ENCODE measurements around the gene CFAP73. TPM values are rescaled to one million over a fixed set of nuclear protein-coding genes. Genes with fewer than 3 reads are reported as not detected.

CFAP73 gene
- total RNA-seq, 1 experiment from 2014 or later: 0.34 TPM

- TF ChIP-seq CTCF (IDR thresholded peaks at IDR 0.05 in 2 of 3, conservative IDR thresholded peaks at IDR 0.05 in 1 of 3; ENCODE audit: borderline replicate concordance in 1 of 3, insufficient read depth in 1 of 3, low read depth in 2 of 3, low read length in 2 of 3): peak; percentile 64 to 76 (median 73)
- peak; percentile 90 for TF ChIP-seq RAD21 (IDR thresholded peaks at IDR 0.05; ENCODE audit: low read depth)
Observed at GRCh38 chr12:113196990-113197389, 47.5 kb downstream of the CFAP73 start (continued).

- H2AFZ ChIP-seq (ENCODE audit: low read depth, low read length, poor library complexity, severe bottlenecking): no peak overlapping the region
- H3K79me2 ChIP-seq (ENCODE audit: insufficient read depth, low read length): no peaks in the 10 kb centered on the region
- H4K20me1 ChIP-seq (ENCODE audit: insufficient read depth): no peaks in the 10 kb centered on the region
- H3K9me3 ChIP-seq (ENCODE audit: control insufficient read depth in 1 of 2, insufficient read depth in 1 of 2, low read depth in 1 of 2, low read length in 2 of 2): no peaks in the 10 kb centered on the region
- no peaks in the 10 kb centered on the region for H3K27me3 ChIP-seq (ENCODE audit: insufficient read depth, low read length)
- POLR2A ChIA-PET: no interaction called here
- RAD21 ChIA-PET (ENCODE audit: low non-redundant PET in 1 of 2, low total read pairs in 2 of 2, uncharacterized antibody in 2 of 2, unreplicated experiment in 2 of 2): interaction anchor here in 1 of 2 experiments (0.7 kb wide), 1 partner anchor 20 kb away, joined by 7 read pairs; no protein-coding TSS in a partner anchor
- no peak overlapping the region for H3K4me2 ChIP-seq (ENCODE audit: low read length)
- H3K27ac ChIP-seq (ENCODE audit: low read depth, low read length): no peak overlapping the region
- no TSS peak for BruUV-seq (replicated peaks)
- intact Hi-C loops (cut with micrococcal nuclease): loop anchor here (2.0 to 10.0 kb wide), 3 partner anchors 100 to 227 kb away; partner anchors contain the start of gene SLC8B1
- H3K9ac ChIP-seq (ENCODE audit: low read length): no peak overlapping the region
- H3K4me3 ChIP-seq (replicated peaks in 1 of 2; ENCODE audit: low read depth in 1 of 2, low read length in 2 of 2): no peak overlapping the region
- ATAC-seq (no peak), DNase-seq (ENCODE audit: low read depth, low spot score) (no peak)
- peaks cover 23 to 38% of the 10 kb centered on the region in 2 experiments for H3K4me1 ChIP-seq (ENCODE audit: control insufficient read depth in 1 of 2, insufficient read depth in 2 of 2, low read length in 2 of 2)
- TF ChIP-seq SP1 (IDR thresholded peaks at IDR 0.05; ENCODE audit: low read depth): no peak
- TF ChIP-seq REST (IDR thresholded peaks at IDR 0.05; ENCODE audit: low read depth): no peak
- no peak for TF ChIP-seq ZBTB33 (IDR thresholded peaks at IDR 0.05; ENCODE audit: extremely low read depth, insufficient replicate concordance, low read length)
- no peak for TF ChIP-seq CBX3 (IDR thresholded peaks at IDR 0.05; ENCODE audit: low read depth)
- no peak for TF ChIP-seq TCF7L2 (IDR thresholded peaks at IDR 0.05; ENCODE audit: borderline replicate concordance, extremely low read depth, insufficient read depth, insufficient read length)
- no peak for TF ChIP-seq POLR2AphosphoS5 (IDR thresholded peaks at IDR 0.05; ENCODE audit: low read depth, low read length)
- TF ChIP-seq FOSL1 (IDR thresholded peaks at IDR 0.05; ENCODE audit: low read depth): no peak
- no peak for TF ChIP-seq POLR2A (IDR thresholded peaks at IDR 0.05; ENCODE audit: borderline replicate concordance, extremely low read depth, insufficient read depth, insufficient read length)
- TF ChIP-seq ZNF274 (IDR thresholded peaks at IDR 0.05; ENCODE audit: low read depth, low read length): no peak
- no peak for TF ChIP-seq EZH2 (IDR thresholded peaks at IDR 0.05)
- no peak for TF ChIP-seq CEBPB (IDR thresholded peaks at IDR 0.05; ENCODE audit: low read depth)
- H3K9me2 ChIP-seq (ENCODE audit: insufficient read depth): no peaks in the 10 kb centered on the region
- no peaks in the 10 kb centered on the region; a peak in 2 of 4 replicates for H3K36me3 ChIP-seq (ENCODE audit: control insufficient read depth in 1 of 2, insufficient read depth in 2 of 2, low read length in 2 of 2)
- CTCF ChIA-PET: interaction anchor here (0.6 to 0.7 kb wide), 5 partner anchors 10 to 227 kb away, joined by 3 to 5 read pairs (median 3); no protein-coding TSS in a partner anchor
Observed at GRCh38 chr12:113197518-113198077, 48.1 kb downstream of the CFAP73 start.

All from HCT116 (cell line).